ENCODE measurements around the gene KLHL30.

DNA sequence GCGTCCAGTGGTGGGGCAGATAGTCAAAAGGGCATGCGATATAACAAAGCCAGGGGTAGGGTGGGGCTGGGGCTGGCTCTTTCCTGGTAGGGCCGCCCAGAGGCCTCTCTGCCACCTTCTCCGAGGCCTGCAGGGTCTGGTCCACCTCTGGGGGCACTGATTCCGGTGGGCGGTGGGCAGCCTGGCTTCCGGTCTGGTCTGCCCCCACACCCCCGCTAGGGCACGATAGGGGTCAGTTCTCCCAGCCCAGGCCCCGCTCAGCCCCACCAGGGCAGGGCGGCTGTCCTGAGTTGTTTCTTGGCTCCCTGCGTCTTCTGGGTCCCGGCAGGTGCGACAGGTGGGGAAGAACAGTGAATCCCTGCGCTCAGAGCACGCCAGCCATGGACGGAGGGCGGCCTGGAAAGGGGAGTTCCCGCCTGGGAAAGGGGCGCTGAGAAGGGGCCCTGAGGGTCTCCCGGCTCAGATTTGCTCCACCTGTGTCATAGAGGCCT is 19.6 kb downstream of the KLHL30 start:
- no peak for TF ChIP-seq CTCF (IDR thresholded peaks at IDR 0.05)
- no peak for TF ChIP-seq POLR2AphosphoS5 (IDR thresholded peaks at IDR 0.05)
- no peak for TF ChIP-seq POLR2A (IDR thresholded peaks at IDR 0.05)
- TF ChIP-seq EP300 (IDR thresholded peaks at IDR 0.05; ENCODE audit: low read depth): no peak

Data from transverse colon (tissue), 4 donors.